LNCAP (cell line): ENCODE measurements around the gene RAB37.

Experiments used
- TF ChIP-seq, protein P1 (sequence below): fragments of 450-650 bp; IDR thresholded peaks from 2 replicates; pipeline ENCODE4 v1.5.1; 2017; ENCODE audit warnings: mild to moderate bottlenecking

The RAB37 gene

DNA sequence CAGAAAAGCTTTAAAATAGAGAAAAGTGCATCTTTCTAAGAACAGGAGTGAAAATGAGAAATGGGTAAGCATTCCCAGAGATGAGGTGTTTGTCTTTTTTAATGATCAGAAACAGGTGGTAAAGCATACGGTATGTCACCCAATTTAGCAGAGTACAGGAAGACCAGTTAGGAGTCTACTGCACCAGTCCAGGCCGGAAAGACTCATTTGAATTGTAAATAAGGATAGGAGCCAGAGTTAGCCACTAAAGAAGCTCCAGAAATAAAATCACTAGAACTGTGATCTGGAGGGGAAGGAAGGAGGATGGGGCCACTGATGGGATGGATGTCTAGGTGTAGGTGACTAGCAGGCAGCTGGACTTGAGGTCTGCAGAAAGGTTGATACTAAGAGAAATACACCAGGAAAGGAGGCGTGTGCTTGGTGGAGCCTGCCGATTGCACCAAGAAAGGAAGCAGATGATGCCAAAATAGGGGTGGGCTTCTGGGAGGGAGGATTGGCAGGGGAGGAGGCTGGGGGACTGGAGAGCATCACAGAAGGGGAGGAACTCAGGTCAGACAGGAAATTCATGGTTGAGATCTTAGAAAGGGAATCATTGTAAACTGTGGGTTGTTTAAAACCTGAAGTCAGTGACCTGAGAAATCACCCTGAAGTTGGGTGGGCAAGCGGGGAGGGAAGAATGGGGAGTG, 47.2 kb downstream of the RAB37 start:
- TF ChIP-seq, protein P1, sequence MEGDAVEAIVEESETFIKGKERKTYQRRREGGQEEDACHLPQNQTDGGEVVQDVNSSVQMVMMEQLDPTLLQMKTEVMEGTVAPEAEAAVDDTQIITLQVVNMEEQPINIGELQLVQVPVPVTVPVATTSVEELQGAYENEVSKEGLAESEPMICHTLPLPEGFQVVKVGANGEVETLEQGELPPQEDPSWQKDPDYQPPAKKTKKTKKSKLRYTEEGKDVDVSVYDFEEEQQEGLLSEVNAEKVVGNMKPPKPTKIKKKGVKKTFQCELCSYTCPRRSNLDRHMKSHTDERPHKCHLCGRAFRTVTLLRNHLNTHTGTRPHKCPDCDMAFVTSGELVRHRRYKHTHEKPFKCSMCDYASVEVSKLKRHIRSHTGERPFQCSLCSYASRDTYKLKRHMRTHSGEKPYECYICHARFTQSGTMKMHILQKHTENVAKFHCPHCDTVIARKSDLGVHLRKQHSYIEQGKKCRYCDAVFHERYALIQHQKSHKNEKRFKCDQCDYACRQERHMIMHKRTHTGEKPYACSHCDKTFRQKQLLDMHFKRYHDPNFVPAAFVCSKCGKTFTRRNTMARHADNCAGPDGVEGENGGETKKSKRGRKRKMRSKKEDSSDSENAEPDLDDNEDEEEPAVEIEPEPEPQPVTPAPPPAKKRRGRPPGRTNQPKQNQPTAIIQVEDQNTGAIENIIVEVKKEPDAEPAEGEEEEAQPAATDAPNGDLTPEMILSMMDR, result no peak

DNA sequence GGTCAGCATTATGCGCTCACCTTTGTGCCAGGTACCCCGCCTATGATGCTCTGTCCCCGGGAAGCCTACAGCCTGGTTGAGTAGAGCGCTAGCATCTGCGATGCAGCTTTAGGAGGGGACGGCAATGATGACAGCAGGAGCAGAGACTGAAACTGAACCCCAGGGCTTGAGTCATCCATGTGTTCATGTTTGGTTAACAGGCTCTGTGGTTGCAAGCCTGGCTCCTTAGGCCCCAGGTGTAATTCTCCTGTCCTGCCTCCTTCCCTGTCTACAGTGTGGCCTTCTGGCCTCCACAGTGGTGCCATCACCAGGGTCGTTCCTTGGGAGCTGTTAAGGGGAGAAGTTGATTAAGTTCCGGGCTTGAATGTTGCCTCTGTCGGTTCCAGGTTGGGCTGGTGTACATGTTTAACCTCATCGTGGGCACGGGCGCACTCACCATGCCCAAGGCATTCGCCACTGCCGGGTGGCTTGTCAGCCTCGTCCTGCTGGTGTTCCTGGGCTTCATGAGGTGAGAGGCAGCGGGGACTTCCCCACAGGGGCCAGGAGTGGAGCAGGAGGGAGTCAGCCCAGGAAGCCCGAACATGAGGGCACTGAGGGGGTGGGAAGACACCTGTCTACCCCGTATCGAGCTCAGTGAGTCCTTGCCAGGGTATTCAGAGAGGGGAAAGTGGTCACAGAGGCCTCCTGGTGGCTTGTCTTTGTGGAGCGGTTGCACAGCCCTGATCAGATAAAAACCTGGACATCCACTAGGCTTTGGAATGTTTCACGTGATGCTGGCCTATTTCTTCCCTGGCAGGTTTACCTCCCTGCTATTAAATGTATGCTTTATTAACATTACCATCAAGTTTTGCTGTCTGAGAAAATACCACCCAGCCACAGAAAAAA, 48.3 kb downstream of the RAB37 start:
- TF ChIP-seq, protein P1, result no peak

DNA sequence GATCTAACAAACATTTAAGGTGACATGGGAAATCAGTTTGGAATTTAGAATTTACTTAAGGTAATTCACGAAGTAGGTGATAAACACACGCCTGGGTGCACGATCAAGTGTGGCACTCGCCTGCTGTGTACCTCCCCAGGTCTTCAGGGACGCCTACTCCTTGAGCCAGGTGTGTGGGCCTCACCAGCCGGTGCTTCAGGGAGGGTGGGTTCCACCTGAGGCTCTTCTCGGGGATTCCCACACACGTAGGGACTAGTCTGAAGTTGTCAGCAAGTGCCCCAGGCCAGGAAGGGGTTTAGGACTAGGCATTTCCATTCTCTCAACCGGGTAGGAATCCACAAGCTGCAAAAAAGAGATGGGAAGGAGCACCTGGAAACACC, 48.9 kb downstream of the RAB37 start:
- TF ChIP-seq, protein P1, result no peak

DNA sequence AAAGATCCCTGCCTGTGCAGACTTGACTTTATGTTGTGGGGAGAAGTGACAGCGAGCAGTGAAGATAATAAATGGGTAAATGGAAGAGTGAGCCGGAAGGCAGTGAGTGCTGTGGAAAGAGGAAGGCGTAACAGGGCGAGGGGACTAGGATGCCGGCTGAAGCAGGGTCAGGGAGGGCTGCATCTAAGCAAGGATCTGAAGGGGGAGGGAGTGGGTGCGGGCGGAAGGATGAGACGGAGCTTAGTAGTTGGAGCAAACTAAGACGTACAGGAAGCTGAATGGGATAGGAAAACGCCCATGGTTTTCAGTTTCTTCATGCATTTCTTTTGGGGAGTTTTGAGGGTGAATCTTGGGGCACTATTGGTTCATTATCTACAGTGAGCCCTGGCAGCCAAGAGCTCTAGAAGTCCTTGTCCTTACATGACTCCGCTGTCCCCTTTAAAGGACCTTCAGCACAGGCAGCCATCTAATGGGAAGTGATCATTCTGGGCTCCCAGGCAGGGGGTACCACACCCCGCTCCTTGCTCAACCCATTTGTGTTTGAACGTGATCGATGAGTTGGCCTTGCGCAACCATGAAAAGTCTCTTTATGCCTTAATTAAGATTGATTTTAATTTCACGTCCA, 49.5 kb downstream of the RAB37 start:
- TF ChIP-seq, protein P1, result no peak

DNA sequence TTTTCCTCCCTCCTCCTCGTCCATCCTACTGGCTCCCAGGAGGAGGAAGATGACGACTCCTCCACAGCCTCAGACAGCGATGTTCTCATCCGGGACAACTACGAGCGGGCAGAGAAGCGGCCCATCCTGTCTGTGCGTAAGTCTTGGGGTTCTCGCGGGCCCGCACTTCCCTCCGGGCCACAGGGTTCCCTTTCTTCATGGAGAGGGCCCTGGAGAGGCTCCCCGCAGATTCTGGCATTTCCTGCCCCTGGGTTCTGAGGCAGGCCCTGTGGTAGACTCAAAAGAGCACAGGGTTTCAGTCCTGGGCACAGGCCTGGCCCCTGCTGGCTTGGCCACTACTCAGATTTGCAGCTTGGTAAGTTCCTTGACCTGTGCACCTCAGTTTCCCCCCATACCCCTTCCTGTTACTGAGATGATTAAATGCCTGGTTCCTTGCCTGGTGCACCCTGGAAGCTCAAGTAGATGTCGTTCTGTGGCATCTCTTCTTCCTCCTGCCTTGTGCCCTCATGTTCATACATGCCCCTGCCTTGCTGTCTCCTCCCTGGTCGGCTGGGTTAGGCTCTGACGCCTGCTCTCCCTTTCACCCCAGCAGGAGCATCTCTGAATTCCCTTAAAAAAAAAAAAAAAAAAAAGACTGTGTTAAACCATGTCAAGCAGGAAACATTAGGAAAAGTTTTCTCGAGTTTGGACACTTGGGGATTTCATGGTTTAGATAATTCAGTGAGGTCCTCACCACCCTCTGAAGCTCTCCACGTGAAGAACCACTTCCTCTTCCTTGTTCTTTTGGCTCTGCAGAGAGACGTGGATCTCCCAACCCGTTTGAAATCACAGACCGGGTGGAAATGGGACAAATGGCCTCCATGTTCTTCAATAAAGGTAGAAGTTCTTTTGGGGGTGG, 53.4 kb downstream of the RAB37 start:
- TF ChIP-seq, protein P1, result no peak

DNA sequence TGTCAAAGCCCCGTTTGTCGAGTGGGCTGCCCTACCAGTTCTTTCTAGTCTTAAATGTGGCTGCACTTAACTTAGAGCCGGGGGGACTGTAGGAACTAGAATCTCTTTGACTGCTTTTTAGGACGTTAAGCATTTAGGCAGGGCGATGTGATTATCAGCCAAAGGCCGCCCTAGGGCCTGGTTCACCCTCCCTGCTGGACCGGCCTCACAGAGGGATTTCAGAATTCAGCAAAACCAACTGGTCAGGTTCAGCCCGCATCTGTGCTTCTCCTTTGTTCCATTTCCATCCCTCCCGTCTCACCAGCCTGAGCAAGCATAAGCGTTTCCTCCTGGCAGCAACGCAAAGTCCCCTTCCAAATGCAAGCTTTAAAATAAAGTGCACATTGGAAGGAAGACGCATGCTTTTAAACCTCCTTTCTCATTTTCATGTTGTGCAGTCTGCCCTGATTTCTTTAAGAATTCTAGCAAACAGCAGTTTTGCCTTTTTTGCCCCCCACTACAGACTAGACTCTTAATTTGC, 55.6 kb downstream of the RAB37 start:
- TF ChIP-seq, protein P1, result no peak
